ENCODE measurements around the gene SLCO3A1.

The SLCO3A1 gene

DNA sequence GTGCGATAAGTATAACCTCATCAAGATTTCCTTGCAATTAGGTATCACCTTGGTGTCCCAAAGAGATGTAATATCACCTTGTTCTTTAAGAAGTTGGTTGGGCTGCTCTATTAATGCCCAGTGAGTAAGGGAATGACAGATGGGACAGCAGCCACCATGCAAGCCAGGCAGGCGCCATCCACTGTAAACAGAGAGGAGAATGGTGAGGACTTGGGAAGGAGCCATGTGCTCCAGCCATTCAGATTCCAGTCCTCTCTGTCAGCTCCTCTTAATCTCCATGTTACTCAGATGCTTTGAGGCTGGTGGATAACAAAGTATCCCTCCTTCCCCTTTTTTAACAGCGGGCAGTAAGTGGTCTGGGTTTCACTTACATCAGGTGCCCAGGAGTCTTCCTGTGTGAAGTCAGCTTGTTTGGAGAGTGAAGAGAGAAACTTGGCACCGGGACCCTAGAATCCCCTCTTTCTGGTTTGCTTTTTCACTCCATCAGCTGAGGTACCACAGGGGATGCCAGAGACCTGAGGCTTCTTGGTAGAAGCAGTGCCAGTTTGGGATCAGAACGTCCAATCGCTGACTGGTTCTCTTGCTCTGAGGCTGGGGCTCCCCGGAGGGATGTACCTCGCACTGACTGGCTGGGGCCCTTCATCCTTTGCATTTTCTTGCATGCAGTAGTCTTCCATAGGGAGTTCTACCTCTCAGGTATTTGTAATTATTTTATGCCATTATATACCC lies 29.5 kb downstream of the SLCO3A1 start:
- no peak for DNase-seq (ENCODE audit: low read depth)

DNA sequence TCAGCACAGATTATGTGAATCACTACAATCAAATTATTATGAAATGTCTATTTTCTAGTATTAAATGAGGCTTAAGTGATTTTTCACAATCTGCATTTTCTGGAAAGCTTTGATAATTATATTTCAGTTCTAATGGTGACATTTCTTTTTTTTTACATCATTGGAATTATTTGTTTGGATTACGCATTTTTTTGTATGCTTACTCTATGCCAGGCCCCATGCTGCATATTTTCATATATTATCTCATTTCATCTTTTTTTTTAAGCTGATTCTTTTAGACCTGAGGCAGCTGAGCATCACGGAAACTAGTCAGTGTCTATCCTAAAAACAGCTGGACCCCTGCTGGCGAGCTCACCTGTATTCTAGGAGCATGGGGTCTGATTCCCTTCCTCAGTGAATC lies 31.1 kb downstream of the SLCO3A1 start:
- no peak for DNase-seq (ENCODE audit: low read depth)

DNA sequence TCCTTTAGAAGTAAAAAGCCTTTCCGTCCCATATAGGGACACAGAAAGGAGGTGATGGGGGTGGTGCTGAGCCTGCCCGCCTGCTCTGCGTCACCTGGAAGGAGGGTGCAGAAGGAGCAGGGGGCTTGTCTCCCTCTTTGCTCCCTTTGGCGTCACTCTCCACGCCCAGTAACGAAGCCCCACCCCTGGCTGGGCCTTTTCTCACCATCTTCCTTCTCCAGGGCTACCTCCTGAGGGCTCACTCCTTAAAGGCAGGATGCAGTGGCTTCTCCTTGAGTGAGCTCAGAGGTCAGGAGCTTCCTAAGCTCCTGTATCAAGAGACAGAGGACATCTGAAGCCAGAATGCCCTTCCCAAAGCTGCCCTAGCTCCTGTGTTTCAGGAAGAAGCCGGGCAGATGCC lies 31.5 kb downstream of the SLCO3A1 start:
- no peak for DNase-seq (ENCODE audit: low read depth)

- DNase-seq (ENCODE audit: low read depth): no peak
Measured at GRCh38 chr15:91885714-91886270, 32.3 kb downstream of the SLCO3A1 start.

GRCh38 chr15:91886878-91887277 lies 33.4 kb downstream of the SLCO3A1 start:
- DNase-seq (ENCODE audit: low read depth): no peak

GRCh38 chr15:91887321-91887720 lies 33.8 kb downstream of the SLCO3A1 start:
- DNase-seq (ENCODE audit: low read depth): no peak

GRCh38 chr15:91887921-91888373 lies 34.4 kb downstream of the SLCO3A1 start:
- DNase-seq (ENCODE audit: low read depth): no peak

DNA sequence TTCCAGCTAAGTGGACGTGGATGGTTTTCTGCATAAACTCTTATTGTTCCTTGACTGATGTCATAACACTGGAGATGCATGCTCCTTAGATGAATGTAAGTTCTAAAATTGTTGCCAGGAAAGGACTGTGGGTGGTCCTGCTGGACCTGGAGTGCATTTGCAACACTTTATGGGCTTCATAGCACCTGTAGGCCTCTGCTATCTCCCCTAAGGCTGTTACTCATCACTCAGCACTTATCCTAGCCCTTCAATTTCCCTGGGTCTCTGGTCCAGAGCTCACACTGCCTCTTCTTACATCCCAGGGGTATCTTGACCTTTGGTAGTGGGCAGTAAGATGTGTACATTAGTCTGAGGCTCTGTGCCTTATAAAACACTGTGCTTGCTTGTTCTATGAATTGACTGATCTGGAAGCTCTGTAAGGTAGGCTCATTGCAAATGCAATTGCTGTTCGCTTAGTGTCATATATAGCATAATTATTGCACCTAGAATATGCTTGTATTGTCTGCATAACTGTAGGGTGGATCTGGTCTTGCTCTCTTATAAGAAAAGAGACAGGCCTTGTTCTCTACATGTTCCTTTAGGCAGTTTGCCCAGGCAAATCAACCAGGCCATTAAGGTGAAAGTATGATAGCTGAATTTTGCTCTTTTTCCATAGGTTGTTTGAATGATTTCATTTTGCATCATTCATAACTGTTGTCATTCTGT lies 35.8 kb downstream of the SLCO3A1 start:
- DNase-seq (ENCODE audit: low read depth): no peak

- peak; percentile 7 for DNase-seq (ENCODE audit: low read depth)
Measured at GRCh38 chr15:91890614-91891013, 37.1 kb downstream of the SLCO3A1 start.

GRCh38 chr15:91891101-91891500 lies 37.6 kb downstream of the SLCO3A1 start:
- DNase-seq (ENCODE audit: low read depth): no peak

DNA sequence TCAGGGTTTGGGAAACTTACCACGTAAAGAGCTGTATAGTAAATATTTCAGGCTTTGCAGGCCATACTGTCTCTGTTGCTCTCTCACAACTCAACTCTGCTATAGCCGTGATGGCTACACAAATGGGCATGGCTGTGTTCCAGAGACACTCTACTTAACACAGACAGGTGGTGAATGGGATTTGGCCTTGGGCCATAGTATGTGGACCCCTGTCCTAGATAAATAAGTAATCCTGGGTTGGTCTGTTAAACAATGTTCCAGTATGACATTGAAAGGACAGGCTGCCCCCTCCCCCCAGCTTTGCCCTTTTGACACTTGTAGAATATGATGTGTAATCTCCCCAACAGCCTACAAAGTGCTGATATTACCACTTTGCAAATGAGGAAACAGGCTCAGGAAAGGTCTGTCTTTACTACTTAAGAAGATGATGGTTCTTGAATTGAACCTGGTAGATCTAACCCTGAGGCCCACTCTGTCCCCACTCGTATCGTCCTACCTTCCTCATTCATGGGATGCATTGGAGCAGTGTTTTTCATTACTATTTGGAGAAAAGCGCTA lies 38.4 kb downstream of the SLCO3A1 start:
- no peak for DNase-seq (ENCODE audit: low read depth)

- DNase-seq (ENCODE audit: low read depth): no peak
Measured at GRCh38 chr15:91892436-91892835, 38.9 kb downstream of the SLCO3A1 start.

DNA sequence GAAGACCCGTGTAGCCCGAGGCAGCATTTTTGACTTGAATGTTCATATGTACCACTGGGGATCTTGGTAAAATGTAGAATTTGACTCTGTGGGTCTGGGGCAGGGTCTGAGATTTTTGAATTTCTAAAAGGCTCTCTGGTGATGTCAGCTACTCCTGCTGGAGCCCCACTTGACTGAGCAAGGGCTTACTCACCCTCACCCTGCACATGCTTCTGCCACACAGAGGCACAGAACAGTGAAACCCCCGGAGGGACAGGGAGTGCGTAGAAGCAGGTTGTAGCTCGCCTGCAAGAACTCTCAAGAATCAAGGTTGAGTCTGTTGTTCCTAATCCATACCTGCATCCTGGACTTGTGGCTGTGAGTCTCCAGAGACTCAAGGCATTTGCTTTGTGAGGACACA lies 41.1 kb downstream of the SLCO3A1 start:
- no peak for DNase-seq (ENCODE audit: low read depth)

- DNase-seq (ENCODE audit: low read depth): no peak
Measured at GRCh38 chr15:91895051-91895450, 41.5 kb downstream of the SLCO3A1 start.

DNA sequence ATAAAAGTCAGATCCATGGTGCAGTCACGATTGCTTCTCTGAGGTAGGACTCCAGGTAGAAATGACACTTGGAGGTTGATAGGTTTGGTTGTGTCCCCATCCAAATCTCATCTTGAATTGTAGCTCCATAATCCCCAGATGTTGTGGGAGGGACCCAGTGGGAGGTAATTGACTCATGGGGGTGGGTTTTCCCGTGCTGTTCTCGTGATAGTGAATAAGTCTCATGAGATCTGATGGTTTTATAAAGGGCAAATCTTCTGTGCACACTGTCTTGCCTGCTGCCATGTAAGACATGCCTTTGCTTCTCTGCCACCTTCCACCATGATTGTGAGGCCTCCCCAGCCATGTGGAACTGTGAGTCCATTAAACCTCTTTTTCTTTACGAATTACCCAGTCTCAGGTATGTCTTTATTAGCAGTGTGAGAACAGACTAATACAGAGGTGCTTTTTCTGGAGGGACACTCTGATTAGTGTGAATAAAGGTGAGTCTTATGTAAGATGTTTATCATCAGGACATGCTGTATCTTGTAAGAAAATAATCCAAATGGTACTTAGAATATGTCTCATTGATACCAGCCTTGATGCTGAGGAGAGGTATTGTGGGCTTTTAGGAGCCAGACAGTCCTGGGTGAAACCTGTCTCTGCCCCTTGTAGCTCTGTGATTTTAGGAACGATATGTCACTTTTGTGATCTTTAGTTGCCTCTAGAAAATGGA lies 43.0 kb downstream of the SLCO3A1 start:
- DNase-seq (ENCODE audit: low read depth): no peak

GRCh38 chr15:91897585-91898372 lies 44.3 kb downstream of the SLCO3A1 start:
- no peak for DNase-seq (ENCODE audit: low read depth)

DNA sequence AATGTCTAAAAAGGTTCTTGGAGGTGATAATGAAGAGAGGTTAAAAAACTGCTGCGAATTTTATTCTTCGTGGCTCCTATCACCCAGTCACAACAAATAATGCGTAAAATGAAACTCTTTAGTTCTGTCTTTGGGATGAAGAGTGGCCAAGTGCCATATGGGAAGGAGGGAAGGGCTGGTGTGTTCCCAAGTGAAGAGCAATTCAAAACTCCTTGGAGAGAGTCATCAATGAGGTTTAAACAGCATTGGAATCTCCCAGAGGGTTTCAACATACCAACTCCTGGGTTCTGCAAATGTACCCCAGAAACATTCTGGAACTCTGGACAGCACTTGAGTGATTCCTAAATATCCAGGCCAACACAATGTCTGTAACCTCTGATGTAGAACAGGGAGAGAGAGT lies 45.3 kb downstream of the SLCO3A1 start:
- DNase-seq (ENCODE audit: low read depth): no peak

GRCh38 chr15:91904942-91905341 lies 51.4 kb downstream of the SLCO3A1 start:
- DNase-seq (ENCODE audit: low read depth): no peak

DNA sequence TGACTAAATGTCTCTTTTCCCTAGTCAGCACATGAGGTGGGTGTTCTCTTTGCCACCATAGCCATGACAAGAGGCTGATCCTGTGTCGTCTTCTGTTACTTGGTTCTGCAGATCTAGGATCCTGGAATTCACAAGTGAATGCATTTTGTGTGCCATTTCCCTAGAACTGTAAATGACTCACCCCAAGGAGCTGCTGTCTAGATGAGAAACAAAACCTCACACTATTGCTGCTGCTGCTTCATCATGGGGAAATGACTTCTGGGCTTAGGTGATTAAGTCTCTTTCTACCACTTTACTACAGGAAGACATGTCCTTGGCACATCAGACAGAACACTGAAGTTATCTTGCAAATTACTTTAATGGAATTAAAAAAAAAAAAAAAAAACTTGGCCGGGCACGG lies 54.9 kb downstream of the SLCO3A1 start:
- no peak for DNase-seq (ENCODE audit: low read depth)

- no peak for DNase-seq (ENCODE audit: low read depth)
Measured at GRCh38 chr15:91909111-91909510, 55.6 kb downstream of the SLCO3A1 start.

GRCh38 chr15:91909574-91909973 lies 56.1 kb downstream of the SLCO3A1 start:
- no peak for DNase-seq (ENCODE audit: low read depth)

DNA sequence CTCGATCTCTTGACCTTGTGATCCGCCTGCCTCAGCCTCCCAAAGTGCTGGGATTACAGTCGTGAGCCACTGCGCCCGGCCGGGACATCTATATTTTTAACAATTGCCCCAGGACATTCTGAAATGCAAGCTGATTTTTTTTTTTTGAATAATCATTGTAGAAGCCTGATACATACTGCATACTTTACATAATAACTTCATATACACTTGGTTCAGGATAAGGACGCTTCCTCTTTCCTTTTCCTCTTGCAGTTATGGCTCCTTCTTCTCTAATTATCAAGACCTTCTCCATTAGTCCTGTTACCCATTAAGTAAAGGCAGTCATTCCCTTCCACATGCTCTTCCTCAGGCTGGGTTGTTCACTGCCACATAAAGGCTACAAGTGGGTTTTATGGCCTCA lies 58.3 kb downstream of the SLCO3A1 start:
- DNase-seq (ENCODE audit: low read depth): no peak
